Colonic mucosa (tissue), 4 donors: ENCODE data around the gene SP3. TPM values are rescaled to one million over a fixed set of nuclear protein-coding genes. Genes with fewer than 3 reads are reported as not detected.

Experiments
- DNase-seq: peaks from one replicate; pipeline ENCODE4 v3.0.0-alpha.2; 2020
- H3K27ac ChIP-seq: fragments of 200-600 bp; one replicate; pipeline ENCODE4 v1.8.0; 2021
- H3K27me3 ChIP-seq: fragments of 200-600 bp; one replicate; pipeline ENCODE4 v1.8.0; 2021
- H3K36me3 ChIP-seq: fragments of 200-600 bp; one replicate; pipeline ENCODE4 v1.8.0; 2021
- H3K4me1 ChIP-seq: fragments of 200-600 bp; one replicate; pipeline ENCODE4 v1.8.0; 2021; ENCODE audit warnings: mild to moderate bottlenecking
- H3K4me3 ChIP-seq: fragments of 200-600 bp; one replicate; pipeline ENCODE4 v1.8.0; 2021
- H3K9ac ChIP-seq, 2 donors: one replicate each; pipeline ENCODE4 v1.7.0; 2013; ENCODE audit warnings: control low read depth in 2 of 2, low read depth in 2 of 2, low read length in 2 of 2
- H3K9me3 ChIP-seq: fragments of 200-600 bp; one replicate; pipeline ENCODE4 v1.8.0; 2021
- intact Hi-C: fragments of 100-400 bp; cut with DNase I; formaldehyde crosslinking; loops from one replicate; pipeline ENCODE4 v1.14.1; 2022
- total RNA-seq, 2 donors: library from RNA; stranded (reverse); fragmentation: NEBNext Ultra II Directional in 1 of 2; extraction: Animal tissue kit (Norgen Biotek cat#: 25700) in 1 of 2; gene quantifications; one replicate each; pipeline ENCODE4 v1.2.1, GENCODE V29; 2021
- TF ChIP-seq, protein P1 (sequence below): fragments of 200-600 bp; IDR thresholded peaks from one replicate; pipeline ENCODE4 v1.8.0; 2022; ENCODE audit warnings: antibody characterized with exemption, mild to moderate bottlenecking
- donor health status: healthy.
- donor health status: DM: no; HTN: no; CAD: no.
- donor health status: DM: no; HTN: no; CAD: no.

Gene SP3
- total RNA-seq, 2 donors from 2014 or later = 77.0 to 99.0 TPM

DNA sequence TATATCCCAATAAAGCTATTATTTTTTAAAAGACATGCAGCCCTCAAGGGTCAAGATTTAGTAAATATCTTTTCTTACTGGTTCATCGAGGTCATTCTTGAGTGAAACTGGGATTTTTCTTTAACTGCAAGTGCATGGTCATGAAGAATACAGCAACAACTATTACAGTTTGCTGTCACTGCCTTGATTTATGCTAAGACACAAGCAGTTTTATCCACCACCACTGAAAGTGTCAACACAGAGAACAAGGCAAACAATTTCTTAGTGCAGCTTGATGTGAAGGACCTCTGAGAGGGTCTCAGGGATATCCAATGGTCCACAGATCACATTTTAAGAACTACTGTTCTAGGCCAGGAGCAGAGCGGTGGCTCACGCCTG, 12.1 kb downstream of the SP3 start:
- intact Hi-C loops = no loop called here

DNA sequence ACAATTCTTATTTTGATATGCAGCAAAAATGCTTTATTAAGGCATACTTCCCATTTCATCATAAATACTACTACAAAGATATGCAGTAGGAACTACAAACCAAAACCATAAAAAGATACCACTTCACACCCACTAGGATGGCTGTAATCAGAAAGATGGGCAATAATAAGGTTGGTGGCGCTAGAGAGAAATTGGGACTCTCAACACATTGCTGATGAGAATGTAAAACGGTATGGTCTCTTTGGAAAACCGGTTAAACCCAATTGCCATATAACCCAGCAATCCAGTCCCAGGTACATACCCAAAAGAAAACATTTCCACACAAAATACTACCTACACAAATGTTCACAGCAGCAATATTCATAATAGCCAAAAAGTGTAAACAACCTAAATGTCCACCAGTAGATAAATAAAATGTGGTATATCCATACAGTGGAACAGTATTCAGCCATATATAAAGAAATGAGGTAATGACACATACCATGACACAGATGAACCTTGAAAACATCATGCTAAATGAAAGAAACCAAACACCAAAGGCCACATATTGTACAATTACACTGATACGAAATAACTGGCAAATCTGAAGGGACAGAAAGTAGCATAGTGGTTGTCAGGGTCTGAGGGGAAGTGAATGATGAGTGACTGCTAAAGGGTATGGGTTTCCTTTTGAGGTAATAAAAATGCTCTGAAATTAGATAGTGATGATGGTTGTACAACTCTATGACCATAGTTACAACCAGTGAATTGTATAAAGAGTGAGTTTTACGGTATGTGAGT, 12.7 kb downstream of the SP3 start:
- H3K9ac ChIP-seq = no peak overlapping the region
- H3K9me3 ChIP-seq = no peaks in the 10 kb centered on the region
- H3K4me3 ChIP-seq = no peak overlapping the region
- intact Hi-C loops = no loop called here
- H3K36me3 ChIP-seq = peaks cover 9% of the 10 kb centered on the region
- no peak overlapping the region for H3K27ac ChIP-seq
- peaks cover 4% of the 10 kb centered on the region for H3K4me1 ChIP-seq
- TF ChIP-seq, protein P1, sequence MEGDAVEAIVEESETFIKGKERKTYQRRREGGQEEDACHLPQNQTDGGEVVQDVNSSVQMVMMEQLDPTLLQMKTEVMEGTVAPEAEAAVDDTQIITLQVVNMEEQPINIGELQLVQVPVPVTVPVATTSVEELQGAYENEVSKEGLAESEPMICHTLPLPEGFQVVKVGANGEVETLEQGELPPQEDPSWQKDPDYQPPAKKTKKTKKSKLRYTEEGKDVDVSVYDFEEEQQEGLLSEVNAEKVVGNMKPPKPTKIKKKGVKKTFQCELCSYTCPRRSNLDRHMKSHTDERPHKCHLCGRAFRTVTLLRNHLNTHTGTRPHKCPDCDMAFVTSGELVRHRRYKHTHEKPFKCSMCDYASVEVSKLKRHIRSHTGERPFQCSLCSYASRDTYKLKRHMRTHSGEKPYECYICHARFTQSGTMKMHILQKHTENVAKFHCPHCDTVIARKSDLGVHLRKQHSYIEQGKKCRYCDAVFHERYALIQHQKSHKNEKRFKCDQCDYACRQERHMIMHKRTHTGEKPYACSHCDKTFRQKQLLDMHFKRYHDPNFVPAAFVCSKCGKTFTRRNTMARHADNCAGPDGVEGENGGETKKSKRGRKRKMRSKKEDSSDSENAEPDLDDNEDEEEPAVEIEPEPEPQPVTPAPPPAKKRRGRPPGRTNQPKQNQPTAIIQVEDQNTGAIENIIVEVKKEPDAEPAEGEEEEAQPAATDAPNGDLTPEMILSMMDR = no peak
- no peak for DNase-seq
- H3K27me3 ChIP-seq = no peaks in the 10 kb centered on the region

More for the DNA sequence above, 12.1 kb downstream of the SP3 start:
- DNase-seq = no peak
- H3K9me3 ChIP-seq = no peaks in the 10 kb centered on the region
- TF ChIP-seq, protein P1 = no peak
- H3K27ac ChIP-seq = no peak overlapping the region
- H3K27me3 ChIP-seq = no peaks in the 10 kb centered on the region
- H3K4me3 ChIP-seq = no peak overlapping the region
- peaks cover 9% of the 10 kb centered on the region for H3K36me3 ChIP-seq
- H3K4me1 ChIP-seq = peaks cover 4% of the 10 kb centered on the region
- no peak overlapping the region for H3K9ac ChIP-seq

DNA sequence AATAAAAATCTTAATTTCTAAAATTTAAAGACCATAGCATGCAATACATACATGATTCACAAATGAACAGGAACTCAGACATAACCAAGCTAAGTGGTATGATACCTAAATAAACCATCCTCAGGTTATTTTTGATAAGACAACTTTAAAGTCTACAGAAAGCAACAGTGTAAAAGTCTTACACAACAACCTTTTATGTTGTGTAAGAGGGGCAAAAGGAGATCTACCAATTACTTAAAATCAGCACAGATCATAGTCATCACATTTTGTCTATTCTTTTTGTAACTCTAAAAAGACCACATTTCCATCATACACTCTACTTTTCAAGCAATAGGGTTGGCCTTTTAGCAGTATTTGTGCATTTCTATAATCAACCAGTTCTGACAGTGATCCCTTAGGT, 16.3 kb downstream of the SP3 start:
- intact Hi-C loops = no loop called here
- DNase-seq = no peak

DNA sequence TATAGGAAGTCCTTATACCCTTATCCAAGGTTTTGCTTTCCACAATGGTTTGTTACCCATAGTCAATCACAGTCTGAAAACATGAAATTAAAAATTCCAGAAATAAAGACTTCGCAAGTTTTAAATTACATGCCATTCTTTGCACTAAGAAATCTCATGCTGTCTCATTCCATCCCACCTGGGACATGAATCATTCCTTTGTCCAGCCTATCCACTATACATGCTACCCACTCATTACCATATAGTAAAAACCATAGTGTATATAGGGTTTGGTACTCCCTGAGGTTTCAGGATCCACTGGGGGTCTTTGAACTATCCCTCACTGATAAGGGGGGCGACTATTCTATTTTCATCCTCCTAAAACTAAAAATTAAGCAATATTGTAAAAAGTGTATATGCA, 17.0 kb downstream of the SP3 start:
- no peaks in the 10 kb centered on the region for H3K27me3 ChIP-seq
- TF ChIP-seq, protein P1 = no peak
- no peaks in the 10 kb centered on the region for H3K4me1 ChIP-seq
- no peak for DNase-seq
- no peaks in the 10 kb centered on the region for H3K9me3 ChIP-seq
- no peaks in the 10 kb centered on the region for H3K36me3 ChIP-seq
- H3K4me3 ChIP-seq = no peak overlapping the region
- H3K27ac ChIP-seq = no peak overlapping the region
- no peak overlapping the region for H3K9ac ChIP-seq
- intact Hi-C loops = no loop called here

More for the DNA sequence above, 16.3 kb downstream of the SP3 start:
- Histone ChIP-seq H3K27me3 (no peaks in the 10 kb centered on the region), H3K4me1 (no peaks in the 10 kb centered on the region), H3K9ac (no peak overlapping the region), H3K27ac (no peak overlapping the region), H3K9me3 (no peaks in the 10 kb centered on the region), H3K36me3 (no peaks in the 10 kb centered on the region), H3K4me3 (no peak overlapping the region)
- TF ChIP-seq, protein P1 = no peak

DNA sequence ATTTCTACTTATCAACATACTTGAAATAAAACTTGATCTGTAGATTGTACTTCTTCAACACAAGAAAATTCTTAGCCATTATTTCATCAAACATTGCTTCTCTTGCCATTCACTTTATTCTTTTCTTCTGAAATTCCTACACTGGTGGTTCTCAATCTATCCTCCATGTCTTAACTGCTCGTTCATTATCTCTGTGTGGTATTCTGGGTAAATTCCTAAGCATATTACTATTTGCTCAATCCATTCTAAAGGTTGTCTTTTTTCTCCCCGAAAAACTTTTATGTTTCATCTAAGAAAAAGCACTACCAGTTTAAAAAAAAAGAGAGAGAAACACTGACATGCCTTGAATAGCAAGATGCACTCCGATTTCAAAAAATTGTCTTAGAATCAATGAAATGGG, 18.0 kb downstream of the SP3 start:
- H3K36me3 ChIP-seq = no peaks in the 10 kb centered on the region
- no peak overlapping the region for H3K4me3 ChIP-seq
- TF ChIP-seq, protein P1 = no peak
- H3K9ac ChIP-seq = no peak overlapping the region
- H3K27ac ChIP-seq = no peak overlapping the region
- intact Hi-C loops = no loop called here
- no peak for DNase-seq
- no peaks in the 10 kb centered on the region for H3K9me3 ChIP-seq
- H3K27me3 ChIP-seq = no peaks in the 10 kb centered on the region
- H3K4me1 ChIP-seq = no peaks in the 10 kb centered on the region
